Anterior cingulate cortex (tissue), 58 donors: ENCODE data around the gene CLEC1A.
"Not testable (repeated sequence)": the region's sequence is repeated elsewhere in the genome, so short reads cannot be mapped to it uniquely, and the experiment has no call there.

Experiments
- DNase-seq, 58 donors: peaks; one replicate each; lab custom pipeline; 2025; lab: John Stamatoyannopoulos, UW

Gene CLEC1A

GRCh38 chr12:10052193-10052913, 46.4 kb downstream of the CLEC1A start:
- no peak for DNase-seq

GRCh38 chr12:10048526-10048925, 50.3 kb downstream of the CLEC1A start:
- DNase-seq: peak in 2 of 58 donors; percentile 2 to 31

GRCh38 chr12:10042167-10042566, 56.6 kb downstream of the CLEC1A start:
- DNase-seq: no peak

- no peak for DNase-seq
Observed at GRCh38 chr12:10033783-10034545, 64.8 kb downstream of the CLEC1A start.

GRCh38 chr12:10031771-10032175, 67.0 kb downstream of the CLEC1A start:
- DNase-seq: no peak

- DNase-seq: no peak
Observed at GRCh38 chr12:10031321-10031720, 67.5 kb downstream of the CLEC1A start.

GRCh38 chr12:10030446-10030845, 68.3 kb downstream of the CLEC1A start, which contains the start of gene CLEC9A:
Gene CLEC9A (plus strand): TSS chr12:10030682. CDS start chr12:10052688, 22,006 bp downstream.
- DNase-seq: no peak

GRCh38 chr12:10027721-10028120, 71.1 kb downstream of the CLEC1A start:
- DNase-seq: no peak

- DNase-seq: no peak
Observed at GRCh38 chr12:10027311-10027710, 71.5 kb downstream of the CLEC1A start.

- not testable (repeated sequence) for DNase-seq
Observed at GRCh38 chr12:10026666-10027065, 72.1 kb downstream of the CLEC1A start.

- no peak for DNase-seq
Observed at GRCh38 chr12:10025236-10025635, 73.5 kb downstream of the CLEC1A start.

- no peak for DNase-seq
Observed at GRCh38 chr12:10021342-10021741, 77.4 kb downstream of the CLEC1A start.
